Measurements from ENCODE around the gene DOCK1.

Gene DOCK1

GRCh38 chr10:127100983-127101615 is 195.9 kb downstream of the DOCK1 start:
- DNase-seq = no peak

GRCh38 chr10:127102176-127102575 is 196.9 kb downstream of the DOCK1 start:
- no peak for DNase-seq

- DNase-seq = no peak
Measured at GRCh38 chr10:127115100-127115499, 209.9 kb downstream of the DOCK1 start.

GRCh38 chr10:127117125-127117524 is 211.9 kb downstream of the DOCK1 start:
- DNase-seq = no peak

- DNase-seq = no peak
Measured at GRCh38 chr10:127118034-127118433, 212.8 kb downstream of the DOCK1 start.

GRCh38 chr10:127119936-127120335 is 214.7 kb downstream of the DOCK1 start:
- no peak for DNase-seq

- no peak for DNase-seq
Measured at GRCh38 chr10:127122831-127123230, 217.6 kb downstream of the DOCK1 start.

- DNase-seq = no peak
Measured at GRCh38 chr10:127123626-127124025, 218.4 kb downstream of the DOCK1 start.

GRCh38 chr10:127125331-127125730 is 220.1 kb downstream of the DOCK1 start:
- DNase-seq = no peak

- no peak for DNase-seq
Measured at GRCh38 chr10:127127822-127128221, 222.6 kb downstream of the DOCK1 start.

GRCh38 chr10:127129104-127129503 is 223.9 kb downstream of the DOCK1 start:
- DNase-seq = no peak

- DNase-seq = no peak
Measured at GRCh38 chr10:127132451-127132850, 227.2 kb downstream of the DOCK1 start.

GRCh38 chr10:127133225-127133624 is 228.0 kb downstream of the DOCK1 start:
- DNase-seq = no peak

- no peak for DNase-seq
Measured at GRCh38 chr10:127133672-127134500, 228.7 kb downstream of the DOCK1 start.

- no peak for DNase-seq
Measured at GRCh38 chr10:127135844-127136577, 230.8 kb downstream of the DOCK1 start.

- DNase-seq = no peak
Measured at GRCh38 chr10:127137391-127137790, 232.2 kb downstream of the DOCK1 start.

GRCh38 chr10:127142136-127142535 is 236.9 kb downstream of the DOCK1 start:
- DNase-seq = no peak

- DNase-seq = no peak
Measured at GRCh38 chr10:127142856-127143255, 237.6 kb downstream of the DOCK1 start.

GRCh38 chr10:127145173-127145572 is 239.9 kb downstream of the DOCK1 start:
- no peak for DNase-seq

GRCh38 chr10:127146661-127147060 is 241.4 kb downstream of the DOCK1 start:
- no peak for DNase-seq

- DNase-seq = no peak
Measured at GRCh38 chr10:127148066-127148932, 243.1 kb downstream of the DOCK1 start.

- DNase-seq = no peak
Measured at GRCh38 chr10:127148933-127149220, 243.6 kb downstream of the DOCK1 start.

GRCh38 chr10:127149501-127150081 is 244.4 kb downstream of the DOCK1 start:
- DNase-seq = no peak
